GOT3 (cell line): Measurements from ENCODE around the gene NEK8.
A peak's percentile ranks its signal among the peaks of the same experiment; 100 is the strongest.

Source experiments
- DNase-seq: peaks from one replicate; lab custom pipeline; 2025; ENCODE audit warnings: mixed read lengths; lab: John Stamatoyannopoulos, UW

NEK8 gene

DNA sequence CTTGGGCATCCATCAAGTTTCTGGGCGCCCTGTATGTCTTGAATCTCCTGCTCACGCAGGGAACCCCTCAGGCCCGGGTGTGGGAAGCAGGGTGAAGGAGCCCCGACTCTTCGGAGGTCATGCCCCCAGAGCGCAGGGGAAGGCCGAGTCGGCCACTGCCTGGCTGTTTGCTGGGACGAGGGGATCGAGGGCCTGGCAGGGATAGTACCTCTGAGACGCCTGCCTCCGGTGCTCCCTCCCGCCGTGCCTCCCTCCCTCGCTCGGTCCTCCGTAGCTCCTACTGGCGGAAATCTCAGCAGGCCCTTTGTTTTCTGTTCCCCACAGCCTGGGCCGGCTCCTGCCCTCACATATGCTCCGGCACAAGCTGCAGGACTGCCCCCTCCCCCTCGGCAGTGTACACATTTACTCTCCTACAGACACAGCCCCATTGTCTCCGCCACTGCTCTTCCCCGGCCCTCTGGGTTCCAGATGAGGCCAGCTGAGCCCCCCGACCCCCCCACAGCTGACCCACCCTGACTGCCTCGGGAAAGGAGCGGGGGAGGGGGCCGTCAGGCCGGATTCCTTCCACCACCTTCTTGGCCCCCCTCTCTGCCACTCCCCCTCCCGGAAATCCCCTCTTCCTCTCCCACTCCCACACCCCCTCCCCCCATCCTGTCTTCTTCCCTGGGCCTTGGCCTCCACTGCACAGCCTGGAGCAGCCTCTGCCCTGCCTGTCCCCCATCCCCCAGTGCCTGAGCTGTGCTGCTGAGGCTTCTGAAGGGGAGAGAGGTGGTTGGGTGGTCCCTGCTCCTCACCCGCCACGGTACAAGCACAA, 16.6 kb downstream of the NEK8 start:
- DNase-seq, result no peak

DNA sequence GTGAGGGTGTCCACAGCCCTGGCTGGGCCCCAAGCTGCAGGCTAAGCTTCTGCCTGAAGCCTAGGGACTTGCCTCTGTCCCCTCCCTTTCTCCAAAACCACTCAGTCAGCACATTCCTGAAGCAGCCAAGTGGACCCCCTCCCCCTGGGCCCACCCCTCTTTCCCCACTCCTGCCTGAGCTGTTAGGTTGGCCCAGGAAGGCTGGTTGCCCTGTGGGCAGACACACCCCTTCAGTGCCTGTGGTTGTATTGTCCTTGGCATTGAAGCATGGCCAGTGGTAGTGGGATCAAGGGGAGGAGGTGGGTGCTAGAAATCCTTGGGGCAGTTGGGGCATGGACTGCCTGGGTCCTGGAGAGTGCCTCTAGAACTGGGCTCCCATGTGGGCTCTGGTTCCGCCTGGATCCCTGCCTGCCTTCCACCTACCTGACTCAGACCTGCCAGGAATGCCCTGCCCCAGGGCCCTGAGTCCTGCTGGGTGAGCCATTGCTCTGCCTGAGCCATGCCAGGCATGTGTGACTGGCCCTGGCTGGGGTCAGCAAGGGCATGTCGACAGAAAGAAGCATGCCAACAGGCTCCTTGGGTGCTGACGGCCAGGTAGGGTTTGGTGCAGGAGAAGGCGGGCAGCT, 17.3 kb downstream of the NEK8 start:
- no peak for DNase-seq

DNA sequence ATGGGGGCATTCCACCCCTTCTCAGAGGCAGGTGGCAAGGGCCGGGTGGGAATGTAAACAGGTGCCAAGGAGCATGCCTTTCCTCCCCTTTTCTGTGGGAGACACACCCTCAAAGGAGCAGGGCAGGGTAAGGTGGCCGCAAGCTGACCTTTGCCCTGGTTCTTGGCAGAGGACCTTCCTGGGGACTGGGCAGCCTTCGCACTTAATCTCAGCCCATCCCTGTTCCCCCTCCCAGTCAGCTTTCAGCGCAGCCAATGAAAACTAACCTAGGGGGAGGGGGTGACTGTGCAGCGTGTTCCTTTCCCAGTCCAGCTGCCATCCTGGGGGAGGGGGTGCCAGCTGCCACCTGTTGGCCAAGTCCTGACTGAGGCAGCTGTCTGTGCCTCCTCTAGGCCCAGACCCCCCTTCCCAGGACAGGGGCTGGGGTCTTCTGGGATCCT, 18.0 kb downstream of the NEK8 start:
- no peak for DNase-seq

DNA sequence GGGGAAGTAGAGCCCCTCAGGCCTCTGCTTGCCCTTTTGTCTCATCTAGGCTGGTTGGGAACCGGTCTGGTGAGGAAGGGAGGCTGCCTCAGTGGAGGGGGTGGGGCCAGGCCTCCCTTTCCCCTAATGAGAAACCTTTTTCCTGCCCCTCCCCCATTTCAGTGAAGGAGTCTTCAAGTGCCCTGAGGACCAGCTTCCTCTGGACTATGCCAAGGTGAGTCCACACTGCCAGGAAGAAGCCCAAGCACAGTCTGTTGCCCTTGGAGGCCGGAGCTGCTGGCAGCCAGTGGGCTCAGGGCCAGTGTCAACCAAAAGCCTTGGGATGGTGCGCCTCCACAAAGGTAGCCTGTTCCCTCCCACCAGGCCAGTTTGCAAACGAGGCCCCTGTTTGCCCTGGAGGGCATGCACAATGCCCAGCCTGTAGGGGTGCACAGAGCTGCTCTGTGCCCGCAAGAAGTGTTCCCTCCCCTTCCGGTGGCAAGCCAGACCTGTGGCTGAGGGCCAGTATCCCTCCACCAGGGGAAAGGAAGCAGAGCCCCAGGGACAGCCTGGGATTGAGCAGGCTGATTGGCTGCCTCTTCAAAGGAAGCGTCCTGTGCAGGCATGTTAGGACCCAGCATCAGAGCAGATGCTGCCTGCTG, 18.6 kb downstream of the NEK8 start:
- no peak for DNase-seq

DNA sequence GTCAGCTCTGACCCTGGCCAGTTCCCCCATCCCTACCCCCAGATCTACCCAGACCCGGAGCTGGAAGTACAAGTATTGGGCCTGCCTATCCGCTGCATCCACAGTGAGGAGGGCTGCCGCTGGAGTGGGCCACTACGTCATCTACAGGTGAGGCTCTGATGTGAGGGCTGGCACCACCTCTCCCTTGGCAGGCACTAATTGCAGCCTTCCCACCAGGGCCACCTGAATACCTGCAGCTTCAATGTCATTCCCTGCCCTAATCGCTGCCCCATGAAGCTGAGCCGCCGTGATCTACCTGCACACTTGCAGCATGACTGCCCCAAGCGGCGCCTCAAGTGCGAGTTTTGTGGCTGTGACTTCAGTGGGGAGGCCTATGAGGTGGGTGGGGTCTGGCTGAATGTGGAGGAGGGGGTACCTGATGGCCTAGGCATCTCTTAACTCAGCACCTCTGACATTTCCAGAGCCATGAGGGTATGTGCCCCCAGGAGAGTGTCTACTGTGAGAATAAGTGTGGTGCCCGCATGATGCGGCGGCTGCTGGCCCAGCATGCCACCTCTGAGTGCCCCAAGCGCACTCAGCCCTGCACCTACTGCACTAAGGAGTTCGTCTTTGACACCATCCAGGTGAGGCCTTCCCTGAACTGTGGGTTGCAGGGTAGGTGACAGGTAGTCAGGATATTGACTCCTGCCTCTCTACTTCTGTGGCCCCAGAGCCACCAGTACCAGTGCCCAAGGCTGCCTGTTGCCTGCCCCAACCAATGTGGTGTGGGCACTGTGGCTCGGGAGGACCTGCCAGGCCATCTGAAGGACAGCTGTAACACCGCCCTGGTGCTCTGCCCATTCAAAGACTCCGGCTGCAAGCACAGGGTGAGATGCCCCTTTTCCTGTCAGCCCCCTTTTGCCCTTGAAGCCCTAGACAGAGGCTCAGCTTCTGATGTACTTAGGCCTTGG, 19.5 kb downstream of the NEK8 start:
- no peak for DNase-seq

- DNase-seq, result no peak
These were observed 20.4 kb downstream of the NEK8 start for GRCh38 chr17:28748852-28749515.

DNA sequence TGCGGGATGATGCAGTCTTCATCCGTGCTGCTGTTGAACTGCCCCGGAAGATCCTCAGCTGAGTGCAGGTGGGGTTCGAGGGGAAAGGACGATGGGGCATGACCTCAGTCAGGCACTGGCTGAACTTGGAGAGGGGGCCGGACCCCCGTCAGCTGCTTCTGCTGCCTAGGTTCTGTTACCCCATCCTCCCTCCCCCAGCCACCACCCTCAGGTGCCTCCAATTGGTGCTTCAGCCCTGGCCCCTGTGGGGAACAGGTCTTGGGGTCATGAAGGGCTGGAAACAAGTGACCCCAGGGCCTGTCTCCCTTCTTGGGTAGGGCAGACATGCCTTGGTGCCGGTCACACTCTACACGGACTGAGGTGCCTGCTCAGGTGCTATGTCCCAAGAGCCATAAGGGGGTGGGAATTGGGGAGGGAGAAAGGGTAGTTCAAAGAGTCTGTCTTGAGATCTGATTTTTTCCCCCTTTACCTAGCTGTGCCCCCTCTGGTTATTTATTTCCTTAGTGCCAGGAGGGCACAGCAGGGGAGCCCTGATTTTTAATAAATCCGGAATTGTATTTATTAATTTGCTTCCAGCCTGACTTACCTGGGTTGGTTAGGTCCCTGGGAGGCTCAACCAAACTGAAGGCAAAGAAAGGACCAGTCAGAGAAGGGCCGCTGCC, 21.1 kb downstream of the NEK8 start:
- no peak for DNase-seq

DNA sequence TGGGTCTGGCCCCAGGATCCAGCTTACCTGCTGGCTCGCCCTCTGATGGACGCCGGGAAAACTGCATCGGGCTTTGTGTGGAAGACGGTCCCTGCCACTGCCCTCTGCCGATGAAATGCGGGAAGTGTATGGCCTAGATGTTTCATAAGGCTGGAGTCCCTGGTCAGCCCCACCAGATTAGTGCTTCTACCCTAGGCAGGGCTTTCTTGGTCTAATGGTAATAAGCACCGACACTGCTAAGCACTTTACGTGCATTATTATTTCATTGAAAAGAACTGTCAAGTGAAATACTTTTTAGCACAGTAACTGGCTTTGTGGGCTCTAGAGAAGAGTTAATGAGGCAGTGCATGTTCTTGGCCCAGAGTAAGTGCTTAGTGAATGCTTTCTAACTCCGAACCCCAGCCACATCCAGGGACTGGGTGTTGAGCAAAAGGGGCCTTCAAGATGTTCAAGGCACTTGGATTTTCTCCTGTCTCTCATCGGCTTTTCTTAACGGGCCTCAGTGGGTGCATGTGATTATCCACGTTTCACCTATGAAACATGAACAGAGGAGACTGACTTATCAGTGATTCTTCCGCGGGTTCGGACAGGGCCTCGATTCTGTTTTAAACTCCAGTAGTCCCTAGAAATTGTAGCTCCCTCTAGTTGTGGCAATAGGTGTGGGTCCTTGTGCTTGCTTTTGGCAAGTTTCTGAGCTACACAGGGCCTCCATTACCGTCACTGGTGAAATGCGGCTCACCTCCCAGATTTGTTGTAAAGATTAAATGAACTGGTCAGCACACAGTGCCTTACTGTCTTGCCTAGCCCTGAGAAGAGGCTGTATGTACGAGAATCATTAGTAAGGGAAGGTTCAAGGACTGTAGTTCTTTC, 21.8 kb downstream of the NEK8 start:
- peak; percentile 73 for DNase-seq

GRCh38 chr17:28751600-28752366, 23.2 kb downstream of the NEK8 start:
- DNase-seq, result no peak

- no peak for DNase-seq
These were observed 26.9 kb downstream of the NEK8 start for GRCh38 chr17:28755486-28755885.

GRCh38 chr17:28756049-28756804, 27.6 kb downstream of the NEK8 start:
- DNase-seq, result no peak

GRCh38 chr17:28758411-28759121, 30.0 kb downstream of the NEK8 start:
- no peak for DNase-seq

- DNase-seq, result no peak
These were observed 30.8 kb downstream of the NEK8 start for GRCh38 chr17:28759256-28759865.

- no peak for DNase-seq
These were observed 32.3 kb downstream of the NEK8 start for GRCh38 chr17:28760601-28761562.

DNA sequence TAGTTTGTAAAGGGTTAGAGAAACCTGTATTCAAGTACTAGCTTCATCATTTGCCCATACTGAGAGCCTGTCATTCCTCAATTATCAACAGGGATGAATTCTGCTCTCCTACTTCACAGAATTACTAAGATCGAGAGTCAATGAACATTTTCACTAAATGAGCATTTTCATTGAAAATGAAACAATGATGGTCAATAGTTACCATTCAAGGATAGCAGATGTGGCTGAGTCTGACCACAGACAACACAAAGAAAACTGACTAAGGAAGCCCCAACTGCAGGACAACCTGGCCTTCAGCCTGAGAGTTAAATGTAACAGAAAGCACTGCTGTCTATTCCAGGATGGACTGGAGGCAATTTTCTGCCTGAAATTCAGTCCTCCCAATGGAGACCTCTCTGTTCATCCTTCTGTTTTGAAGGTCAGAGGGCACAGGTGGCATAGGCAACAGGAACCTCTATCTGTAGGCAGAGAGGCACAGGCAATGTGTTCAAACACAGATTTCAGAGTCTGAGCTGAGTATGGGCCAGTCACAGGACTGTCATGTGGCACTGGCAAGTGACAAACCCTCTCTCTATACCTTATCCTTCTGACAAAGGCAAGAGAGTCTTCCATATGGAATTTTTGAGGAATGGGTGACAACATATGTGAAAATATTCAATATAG, 34.7 kb downstream of the NEK8 start:
- no peak for DNase-seq
